HCT116 (cell line): ENCODE data around the gene TCP11. TPM values are rescaled to one million over a fixed set of nuclear protein-coding genes. Genes with fewer than 3 reads are reported as not detected.

ENCODE experiments used
- ATAC-seq: fragments of 200-7000 bp; cut with Tn5 transposase; 2 replicates; pipeline ENCODE4 v1.9.1; 2020; ENCODE audit warnings: mild to moderate bottlenecking, moderate library complexity
- BruUV-seq: library from RNA; stranded (reverse); fragments of 400-500 nt; replicated peaks from 2 replicates; lab custom pipeline; 2021; lab: Mats Ljungman, UMichigan
- CTCF ChIA-PET: fragments of 300-600 bp; sonication (Branson Sonifier 250); formaldehyde crosslinking; loops from one replicate; lab custom pipeline; 2021; ENCODE audit warnings: antibody characterized with exemption; lab: Charles Lee
- POLR2A ChIA-PET: fragments of 300-600, 350-600 bp; sonication (Branson Sonifier 250); formaldehyde crosslinking; loops from one replicate; lab custom pipeline; 2021; ENCODE audit warnings: antibody characterized with exemption; lab: Charles Lee
- RAD21 ChIA-PET, 2 experiments: fragments of 300-600 bp; sonication (Branson Sonifier 250); formaldehyde crosslinking; loops; one replicate each; lab custom pipeline; 2023; ENCODE audit warnings: low total read pairs in 2 of 2; ENCODE audit not compliant: uncharacterized antibody in 2 of 2, unreplicated experiment in 2 of 2, low non-redundant PET in 1 of 2; lab: Charles Lee
- DNase-seq: peaks from one replicate; pipeline ENCODE4 v3.0.0-alpha.2; 2010; ENCODE audit warnings: low read depth, low spot score
- H2AFZ ChIP-seq: fragments of 200-600 bp; shearing (Covaris generic), sonication (generic); 2 replicates; pipeline ENCODE4 v1.6.1; 2017; ENCODE audit warnings: low read depth, mixed run types, mixed read lengths, antibody characterized with exemption, low read length; ENCODE audit not compliant: poor library complexity, severe bottlenecking
- H3K27ac ChIP-seq: 2 replicates; pipeline ENCODE4 v1.5.1; 2012; ENCODE audit warnings: low read depth, low read length
- H3K27me3 ChIP-seq: fragments of 200-600 bp; sonication (generic); 2 replicates; pipeline ENCODE4 v1.6.1; 2016; ENCODE audit warnings: mixed run types, low read length, mixed read lengths; ENCODE audit not compliant: insufficient read depth
- H3K36me3 ChIP-seq, 2 experiments: fragments of 200-500 bp in 1 of 2; fragments of 200-600 bp in 1 of 2; sonication (Bioruptor generic) in 1 of 2; sonication (generic) in 1 of 2; 2 replicates each; pipeline versions ENCODE4 v1.5.1 to v1.6.1; 2014 to 2016; ENCODE audit warnings: low read length in 2 of 2, inconsistent platforms in 1 of 2, mixed read lengths in 1 of 2, mixed run types in 1 of 2; ENCODE audit not compliant: insufficient read depth in 2 of 2, control insufficient read depth in 1 of 2
- H3K4me1 ChIP-seq, 2 experiments: fragments of 200-600 bp in 1 of 2; sonication (generic) in 1 of 2; 2 replicates each; pipeline versions ENCODE4 v1.5.1 to v1.6.1; 2012 to 2017; ENCODE audit warnings: low read length in 2 of 2, inconsistent platforms in 1 of 2, mild to moderate bottlenecking in 1 of 2, mixed read lengths in 1 of 2, mixed run types in 1 of 2, moderate library complexity in 1 of 2; ENCODE audit not compliant: insufficient read depth in 2 of 2, control insufficient read depth in 1 of 2
- H3K4me2 ChIP-seq: fragments of 200-600 bp; sonication (generic); 2 replicates; pipeline ENCODE4 v1.6.1; 2017; ENCODE audit warnings: mixed run types, low read length, mixed read lengths
- H3K4me3 ChIP-seq, 2 experiments: fragments of 200-600 bp in 1 of 2; sonication (generic) in 1 of 2; replicated peaks in 1 of 2; 2 replicates each; pipeline ENCODE4 v1.5.1; 2011 to 2016; ENCODE audit warnings: low read length in 2 of 2, control low read depth in 1 of 2, low read depth in 1 of 2, mild to moderate bottlenecking in 1 of 2, mixed read lengths in 1 of 2, mixed run types in 1 of 2
- H3K79me2 ChIP-seq: fragments of 200-600 bp; sonication (generic); 2 replicates; pipeline ENCODE4 v1.6.1; 2017; ENCODE audit warnings: mild to moderate bottlenecking, mixed run types, low read length, moderate library complexity, mixed read lengths; ENCODE audit not compliant: insufficient read depth
- H3K9ac ChIP-seq: fragments of 200-600 bp; sonication (generic); 2 replicates; pipeline ENCODE4 v1.6.1; 2016; ENCODE audit warnings: low read length, mixed read lengths
- H3K9me2 ChIP-seq: fragments of 200-600 bp; sonication (generic), shearing (Covaris generic); 2 replicates; pipeline ENCODE4 v1.6.1; 2017; ENCODE audit warnings: mixed run types, mild to moderate bottlenecking, moderate library complexity; ENCODE audit not compliant: insufficient read depth
- H3K9me3 ChIP-seq, 2 experiments: fragments of 200-500 bp in 1 of 2; fragments of 200-600 bp in 1 of 2; sonication (Bioruptor generic) in 1 of 2; sonication (generic) in 1 of 2; 2 replicates each; pipeline ENCODE4 v1.6.1; 2014 to 2017; ENCODE audit warnings: low read length in 2 of 2, mixed read lengths in 2 of 2, inconsistent platforms in 1 of 2, low read depth in 1 of 2, mild to moderate bottlenecking in 1 of 2, mixed run types in 1 of 2, moderate library complexity in 1 of 2; ENCODE audit not compliant: control insufficient read depth in 1 of 2, insufficient read depth in 1 of 2
- H4K20me1 ChIP-seq: fragments of 200-600 bp; sonication (generic), shearing (Covaris generic); 2 replicates; pipeline ENCODE4 v1.6.1; 2017; ENCODE audit warnings: mixed run types, mild to moderate bottlenecking, moderate library complexity; ENCODE audit not compliant: insufficient read depth
- ATF3 ChIP-seq: IDR thresholded peaks from 2 replicates; pipeline ENCODE4 v1.6.1; 2012
- CBX3 ChIP-seq: IDR thresholded peaks from 2 replicates; pipeline ENCODE4 v1.6.1; 2012; ENCODE audit warnings: low read depth
- CEBPB ChIP-seq: IDR thresholded peaks from 2 replicates; pipeline ENCODE4 v1.6.1; 2012; ENCODE audit warnings: low read depth
- CTCF ChIP-seq, 3 experiments: fragments of 200-600 bp in 1 of 3; sonication (generic) in 1 of 3; IDR thresholded peaks in 2 of 3; conservative IDR thresholded peaks in 1 of 3; 2 replicates each; pipeline ENCODE4 v1.5.1; 2012 to 2017; ENCODE audit warnings: low read depth in 2 of 3, low read length in 2 of 3, antibody characterized with exemption in 1 of 3, borderline replicate concordance in 1 of 3, control low read depth in 1 of 3, mild to moderate bottlenecking in 1 of 3, mixed read lengths in 1 of 3, mixed run types in 1 of 3, moderate library complexity in 1 of 3; ENCODE audit not compliant: insufficient read depth in 1 of 3
- EGR1 ChIP-seq: IDR thresholded peaks from 2 replicates; pipeline ENCODE4 v1.6.1; 2012; ENCODE audit warnings: low read depth
- ELF1 ChIP-seq: IDR thresholded peaks from 2 replicates; pipeline ENCODE4 v1.6.1; 2012; ENCODE audit warnings: low read depth, borderline replicate concordance
- EZH2phosphoT487 ChIP-seq: fragments of 200-600 bp; IDR thresholded peaks from 2 replicates; pipeline ENCODE4 v1.6.1; 2018; ENCODE audit warnings: antibody characterized with exemption, borderline replicate concordance
- FOSL1 ChIP-seq: IDR thresholded peaks from 2 replicates; pipeline ENCODE4 v1.6.1; 2012; ENCODE audit warnings: low read depth
- JUND ChIP-seq: IDR thresholded peaks from 2 replicates; pipeline ENCODE4 v1.6.1; 2012
- MAX ChIP-seq: IDR thresholded peaks from 2 replicates; pipeline ENCODE4 v1.6.1; 2012
- POLR2A ChIP-seq: IDR thresholded peaks from 2 replicates; pipeline ENCODE4 v1.7.0; 2011; ENCODE audit warnings: borderline replicate concordance; ENCODE audit not compliant: insufficient read depth, insufficient read length; ENCODE audit errors: extremely low read depth
- POLR2AphosphoS5 ChIP-seq: IDR thresholded peaks from 2 replicates; pipeline ENCODE4 v1.6.1; 2011; ENCODE audit warnings: mild to moderate bottlenecking, low read depth, low read length, moderate library complexity
- SIN3A ChIP-seq: IDR thresholded peaks from 2 replicates; pipeline ENCODE4 v1.6.1; 2012; ENCODE audit warnings: low read depth
- SP1 ChIP-seq: IDR thresholded peaks from 2 replicates; pipeline ENCODE4 v1.6.1; 2012; ENCODE audit warnings: low read depth
- SRF ChIP-seq: IDR thresholded peaks from 2 replicates; pipeline ENCODE4 v1.6.1; 2012; ENCODE audit warnings: low read depth
- TCF7L2 ChIP-seq: IDR thresholded peaks from 2 replicates; pipeline ENCODE4 v1.7.0; 2011; ENCODE audit warnings: borderline replicate concordance, inconsistent platforms; ENCODE audit not compliant: insufficient read depth, insufficient read length; ENCODE audit errors: extremely low read depth
- YY1 ChIP-seq: IDR thresholded peaks from 2 replicates; pipeline ENCODE4 v1.6.1; 2011; ENCODE audit warnings: low read length, low read depth, moderate library complexity, mild to moderate bottlenecking; ENCODE audit not compliant: insufficient replicate concordance; ENCODE audit errors: extremely low read depth
- ZFX ChIP-seq: fragments of 450-650 bp; IDR thresholded peaks from 2 replicates; pipeline ENCODE4 v1.6.1; 2017
- ZNF274 ChIP-seq: fragments of 200-500 bp; sonication (Bioruptor generic); IDR thresholded peaks from 2 replicates; pipeline ENCODE4 v1.6.1; 2014; ENCODE audit warnings: mild to moderate bottlenecking, low read depth, low read length, inconsistent platforms
- intact Hi-C: fragments of 100-400 bp; cut with micrococcal nuclease; formaldehyde crosslinking; loops from 2 replicates; pipeline ENCODE4 v1.10.0; 2022
- total RNA-seq: library from RNA; stranded (reverse); gene quantifications from one replicate; pipeline ENCODE4 v1.2.1, GENCODE V29; 2021; ENCODE audit not compliant: unreplicated experiment

The TCP11 gene
- total RNA-seq, 1 experiment from 2014 or later, result not detected

GRCh38 chr6:35179901-35180535 lies 38.9 kb upstream of the TCP11 start:
- H3K27ac ChIP-seq, result no peak overlapping the region
- no peaks in the 10 kb centered on the region for H4K20me1 ChIP-seq
- H3K27me3 ChIP-seq, result no peaks in the 10 kb centered on the region
- CTCF ChIA-PET, result no interaction called here
- intact Hi-C loops, result no loop called here
- TF ChIP-seq SRF (no peak), ATF3 (no peak), CEBPB (no peak), TCF7L2 (no peak), ELF1 (no peak), POLR2AphosphoS5 (no peak), ZFX (no peak), JUND (no peak)
- no peak for DNase-seq
- no peak overlapping the region for H3K9ac ChIP-seq
- RAD21 ChIA-PET, result no interaction called here
- ATAC-seq, result no peak
- POLR2A ChIA-PET, result no interaction called here
- H2AFZ ChIP-seq, result no peak overlapping the region
- H3K36me3 ChIP-seq, result no peaks in the 10 kb centered on the region
- H3K4me1 ChIP-seq, result peaks cover 11 to 34% of the 10 kb centered on the region in 2 experiments
- BruUV-seq, result no TSS peak
- no peak overlapping the region for H3K4me2 ChIP-seq
- H3K9me3 ChIP-seq, result no peaks in the 10 kb centered on the region
- H3K9me2 ChIP-seq, result no peaks in the 10 kb centered on the region
- no peak overlapping the region for H3K4me3 ChIP-seq
- H3K79me2 ChIP-seq, result no peaks in the 10 kb centered on the region

GRCh38 chr6:35178932-35179832 lies 38.0 kb upstream of the TCP11 start:
- no peaks in the 10 kb centered on the region for H4K20me1 ChIP-seq
- H3K79me2 ChIP-seq, result no peaks in the 10 kb centered on the region
- no TSS peak for BruUV-seq
- H3K36me3 ChIP-seq, result no peaks in the 10 kb centered on the region
- H3K4me3 ChIP-seq, result no peak overlapping the region
- no peak overlapping the region for H2AFZ ChIP-seq
- H3K9me2 ChIP-seq, result no peaks in the 10 kb centered on the region
- no peak overlapping the region for H3K9ac ChIP-seq
- peaks cover 11 to 29% of the 10 kb centered on the region in 2 experiments for H3K4me1 ChIP-seq
- intact Hi-C loops, result no loop called here
- H3K4me2 ChIP-seq, result no peak overlapping the region
- H3K27me3 ChIP-seq, result no peaks in the 10 kb centered on the region
- H3K27ac ChIP-seq, result no peak overlapping the region
- ChIA-PET CTCF (no interaction called here), POLR2A (no interaction called here), RAD21 (no interaction called here)
- DNase-seq (no peak), ATAC-seq (no peak)
- no peaks in the 10 kb centered on the region for H3K9me3 ChIP-seq
- TF ChIP-seq EGR1 (no peak), MAX (no peak), SP1 (no peak), FOSL1 (no peak), POLR2AphosphoS5 (no peak), POLR2A (no peak), ZFX (no peak; the same call in 1 of the 2 replicates), TCF7L2 (no peak), CTCF (IDR thresholded peaks at IDR 0.05 in 2 of 3, conservative IDR thresholded peaks at IDR 0.05 in 1 of 3; ENCODE audit: borderline replicate concordance in 1 of 3, insufficient read depth in 1 of 3, low read depth in 2 of 3, low read length in 2 of 3) (no peak), SIN3A (no peak), ZNF274 (no peak), CBX3 (no peak), YY1 (no peak), EZH2phosphoT487 (no peak)
